D721Med (cell line): Measurements from ENCODE around the gene GPD1L.
"Not testable (repeated sequence)": the region's sequence is repeated elsewhere in the genome, so short reads cannot be mapped to it uniquely, and the experiment has no call there.

Experiments used
- DNase-seq: peaks from one replicate; pipeline ENCODE4 v3.0.0; 2011; ENCODE audit warnings: low spot score; ENCODE audit not compliant: insufficient read length
- FAIRE-seq: peaks from 2 replicates; lab custom pipeline; 2011; peaks lifted over from hg19 to GRCh38; lab: Jason Lieb, UNC
- TF ChIP-seq, protein P1 (sequence below): IDR thresholded peaks from 2 replicates; pipeline ENCODE4 v1.5.1; 2012; ENCODE audit warnings: mild to moderate bottlenecking, control low read depth; ENCODE audit not compliant: insufficient read depth; ENCODE audit errors: missing control alignments

Gene GPD1L

GRCh38 chr3:32105291-32106131, 909 bp upstream of the GPD1L start:
- TF ChIP-seq, protein P1, sequence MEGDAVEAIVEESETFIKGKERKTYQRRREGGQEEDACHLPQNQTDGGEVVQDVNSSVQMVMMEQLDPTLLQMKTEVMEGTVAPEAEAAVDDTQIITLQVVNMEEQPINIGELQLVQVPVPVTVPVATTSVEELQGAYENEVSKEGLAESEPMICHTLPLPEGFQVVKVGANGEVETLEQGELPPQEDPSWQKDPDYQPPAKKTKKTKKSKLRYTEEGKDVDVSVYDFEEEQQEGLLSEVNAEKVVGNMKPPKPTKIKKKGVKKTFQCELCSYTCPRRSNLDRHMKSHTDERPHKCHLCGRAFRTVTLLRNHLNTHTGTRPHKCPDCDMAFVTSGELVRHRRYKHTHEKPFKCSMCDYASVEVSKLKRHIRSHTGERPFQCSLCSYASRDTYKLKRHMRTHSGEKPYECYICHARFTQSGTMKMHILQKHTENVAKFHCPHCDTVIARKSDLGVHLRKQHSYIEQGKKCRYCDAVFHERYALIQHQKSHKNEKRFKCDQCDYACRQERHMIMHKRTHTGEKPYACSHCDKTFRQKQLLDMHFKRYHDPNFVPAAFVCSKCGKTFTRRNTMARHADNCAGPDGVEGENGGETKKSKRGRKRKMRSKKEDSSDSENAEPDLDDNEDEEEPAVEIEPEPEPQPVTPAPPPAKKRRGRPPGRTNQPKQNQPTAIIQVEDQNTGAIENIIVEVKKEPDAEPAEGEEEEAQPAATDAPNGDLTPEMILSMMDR: no peak
- FAIRE-seq: no peak
- no peak for DNase-seq

- no peak for FAIRE-seq
Observed at GRCh38 chr3:32106929-32107362, 526 bp downstream of the GPD1L start.

DNA sequence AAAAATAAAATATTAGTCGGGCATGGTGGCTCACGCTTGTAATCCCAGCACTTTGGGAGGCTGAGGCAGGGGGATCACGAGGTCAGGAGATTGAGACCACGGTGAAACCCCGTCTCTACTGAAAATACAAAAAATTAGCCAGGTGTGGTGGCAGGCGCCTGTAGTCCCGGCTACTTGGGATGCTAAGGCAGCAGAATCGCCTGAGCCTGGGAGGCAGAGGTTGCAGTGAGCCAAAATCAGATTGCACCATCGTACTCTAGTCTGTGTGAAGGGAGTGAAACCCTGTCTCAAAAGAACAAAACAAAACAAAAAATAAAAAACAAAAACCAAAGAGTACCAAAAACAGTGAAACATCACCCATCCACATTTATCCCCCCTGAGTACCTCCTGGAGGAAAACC, 1.8 kb downstream of the GPD1L start:
- not testable (repeated sequence) for DNase-seq, FAIRE-seq

More at GRCh38 chr3:32106929-32107362, 526 bp downstream of the GPD1L start:
- TF ChIP-seq, protein P1: no peak
- DNase-seq: no peak

GRCh38 chr3:32109256-32109655, 2.8 kb downstream of the GPD1L start:
- TF ChIP-seq, protein P1: no peak
- no peak for FAIRE-seq

GRCh38 chr3:32110233-32110760, 3.9 kb downstream of the GPD1L start:
- TF ChIP-seq, protein P1: no peak
- FAIRE-seq: no peak

More at GRCh38 chr3:32109256-32109655, 2.8 kb downstream of the GPD1L start:
- no peak for DNase-seq

GRCh38 chr3:32111560-32111959, 5.1 kb downstream of the GPD1L start:
- TF ChIP-seq, protein P1: no peak
- DNase-seq: no peak
- no peak for FAIRE-seq

More at GRCh38 chr3:32110233-32110760, 3.9 kb downstream of the GPD1L start:
- no peak for DNase-seq

- FAIRE-seq (no peak), DNase-seq (no peak)
- TF ChIP-seq, protein P1: no peak
Observed at GRCh38 chr3:32113566-32113965, 7.1 kb downstream of the GPD1L start.
